GM19238 (cell line): ENCODE data around the gene URI1.

ENCODE experiments used
- DNase-seq: peaks from one replicate; pipeline ENCODE4 v3.0.0; 2011; ENCODE audit warnings: low spot score; ENCODE audit not compliant: insufficient read length

URI1 gene

DNA sequence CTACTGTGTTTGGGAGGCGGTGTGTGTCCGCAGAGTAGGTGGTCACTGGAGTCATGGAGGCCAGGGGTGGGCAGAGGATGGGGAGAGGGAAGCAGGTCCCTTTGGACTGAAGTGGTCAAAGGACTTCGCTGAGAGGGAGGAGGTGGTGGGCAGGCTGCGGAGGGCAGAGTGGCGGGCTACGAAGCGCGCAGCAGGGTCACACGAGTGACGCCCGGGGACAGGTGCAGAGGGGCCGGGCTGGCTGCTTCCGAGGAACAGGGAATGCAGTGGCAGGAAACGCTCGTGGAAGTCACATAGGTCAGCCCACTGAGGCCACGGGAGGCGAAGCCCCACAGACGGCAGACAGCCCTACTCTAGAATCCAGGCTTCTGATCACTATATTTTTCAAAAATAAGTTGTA, 111.5 kb downstream of the URI1 start:
- DNase-seq: no peak

DNA sequence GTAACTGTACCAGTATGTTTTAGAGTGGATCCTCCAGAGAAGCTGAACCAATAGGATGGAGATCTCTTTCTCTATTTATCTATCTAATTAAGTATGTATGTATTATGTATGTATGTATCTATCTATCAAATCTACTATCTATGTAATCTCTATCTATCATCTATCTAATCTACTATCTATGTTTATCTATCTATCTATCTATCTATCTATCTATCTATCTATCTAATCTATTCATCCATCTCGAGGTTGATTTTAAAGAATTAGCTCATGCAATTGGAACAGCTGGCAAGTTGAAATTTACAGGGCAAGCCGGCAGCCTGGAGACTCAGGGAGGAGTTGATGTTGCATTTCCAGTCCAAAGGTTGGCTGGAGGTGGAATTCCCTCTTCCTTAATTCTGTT, 112.2 kb downstream of the URI1 start:
- DNase-seq: no peak

- no peak for DNase-seq
Measured at GRCh38 chr19:30056580-30056979, 114.5 kb downstream of the URI1 start.

- no peak for DNase-seq
Measured at GRCh38 chr19:30059741-30060457, 117.9 kb downstream of the URI1 start.

DNA sequence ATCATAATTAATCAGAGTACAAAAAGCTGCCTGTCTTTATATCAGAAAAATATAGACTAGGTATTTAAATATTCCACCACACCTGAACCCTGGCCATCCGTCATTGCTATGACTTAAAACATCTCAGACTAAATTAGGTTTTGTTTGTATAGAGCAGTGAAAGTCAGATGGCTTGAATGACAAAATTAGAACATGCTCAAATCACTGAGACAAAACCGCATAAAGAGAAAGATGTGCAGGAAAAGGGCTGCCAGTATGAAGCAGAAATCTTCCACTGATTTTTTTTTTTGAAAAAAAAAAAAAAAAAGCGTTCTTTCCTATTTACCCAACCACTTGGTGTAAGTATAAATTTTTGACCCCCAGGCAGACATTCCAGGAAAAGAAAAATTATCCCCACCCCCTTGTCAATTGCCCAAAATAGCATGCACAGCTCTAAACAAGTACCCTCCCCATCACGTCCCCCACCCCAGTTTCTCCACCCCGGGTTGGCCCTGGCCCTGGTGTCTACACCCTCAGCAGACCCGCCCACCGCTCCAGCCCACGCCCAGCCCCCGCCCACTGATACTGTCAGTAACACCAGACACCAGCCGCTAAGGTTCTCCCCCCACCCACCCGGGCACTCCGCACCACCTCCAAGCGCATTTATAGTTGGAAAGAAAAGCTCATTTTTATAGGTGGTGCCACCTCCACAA, 118.6 kb downstream of the URI1 start:
- no peak for DNase-seq

- DNase-seq: no peak
Measured at GRCh38 chr19:30061223-30062064, 119.4 kb downstream of the URI1 start.

GRCh38 chr19:30062065-30062906, 120.2 kb downstream of the URI1 start:
- DNase-seq: no peak

DNA sequence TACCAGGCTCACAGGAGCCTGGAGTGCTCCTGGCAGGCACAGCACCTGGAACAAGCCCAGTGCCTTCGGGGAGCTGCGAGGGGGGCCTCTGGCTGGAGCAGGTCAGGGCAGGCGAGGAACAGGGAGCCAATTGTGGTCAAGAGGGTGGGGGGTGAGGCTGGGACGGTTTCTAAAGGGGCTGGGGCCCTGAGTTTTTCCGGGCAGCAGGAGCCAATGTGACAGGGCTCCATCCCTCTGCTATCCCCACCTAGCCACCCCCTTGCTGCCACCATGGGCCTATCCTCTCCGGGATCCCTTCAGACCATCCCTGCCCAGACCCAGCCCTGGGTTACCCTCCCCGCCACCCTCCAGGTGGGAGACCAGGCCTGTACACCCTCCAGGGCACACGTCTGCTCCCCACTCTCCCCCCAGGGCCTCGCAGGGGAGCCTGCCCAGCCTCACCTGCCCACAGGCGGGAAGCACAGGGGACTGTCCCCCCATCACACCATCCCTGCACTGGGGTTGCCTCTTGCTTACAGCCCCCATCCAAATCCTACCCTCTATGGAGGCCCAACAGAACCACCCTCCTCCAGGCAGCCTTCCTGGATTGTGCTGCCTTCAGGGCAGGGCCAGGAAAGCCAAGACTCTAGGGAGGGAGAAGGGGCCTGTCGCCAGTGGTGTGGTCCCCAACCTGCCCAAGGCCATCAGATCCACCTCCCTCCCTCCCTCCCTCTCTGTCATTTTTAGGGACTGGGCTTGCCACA, 121.0 kb downstream of the URI1 start:
- DNase-seq: no peak

DNA sequence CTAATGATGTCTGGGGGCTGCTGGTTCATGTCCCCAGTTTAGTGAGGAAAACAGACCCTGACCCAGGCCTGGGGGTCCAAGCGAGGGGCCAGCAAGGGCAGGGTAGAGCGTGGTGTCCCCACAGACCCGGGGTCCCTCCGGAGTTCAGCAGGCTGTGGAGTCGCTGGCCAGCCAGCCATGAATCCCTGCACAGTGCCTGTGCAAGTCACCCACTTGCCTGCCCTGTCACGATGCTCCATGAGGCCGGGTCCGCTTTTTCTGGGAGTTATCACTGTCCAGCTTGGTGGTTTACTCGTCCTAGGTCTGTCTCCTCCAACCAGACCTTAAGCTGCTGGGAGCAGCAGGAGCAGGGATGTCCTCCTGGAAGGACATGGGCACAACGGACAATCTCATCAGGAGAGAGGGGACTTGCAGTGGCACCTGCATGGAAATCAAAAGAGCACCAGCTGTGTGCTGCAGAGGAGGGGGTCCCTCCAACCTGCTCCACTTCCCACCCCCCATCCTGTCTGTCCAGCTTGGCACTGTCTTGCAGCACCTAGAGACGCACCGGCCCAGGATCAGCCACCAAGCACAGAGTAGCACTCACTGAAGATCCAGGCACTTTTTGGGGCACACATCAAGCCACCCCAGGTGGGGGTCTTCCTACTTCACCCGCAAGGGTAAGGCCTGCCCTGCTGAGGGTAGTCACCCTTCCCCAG, 121.8 kb downstream of the URI1 start:
- no peak for DNase-seq

DNA sequence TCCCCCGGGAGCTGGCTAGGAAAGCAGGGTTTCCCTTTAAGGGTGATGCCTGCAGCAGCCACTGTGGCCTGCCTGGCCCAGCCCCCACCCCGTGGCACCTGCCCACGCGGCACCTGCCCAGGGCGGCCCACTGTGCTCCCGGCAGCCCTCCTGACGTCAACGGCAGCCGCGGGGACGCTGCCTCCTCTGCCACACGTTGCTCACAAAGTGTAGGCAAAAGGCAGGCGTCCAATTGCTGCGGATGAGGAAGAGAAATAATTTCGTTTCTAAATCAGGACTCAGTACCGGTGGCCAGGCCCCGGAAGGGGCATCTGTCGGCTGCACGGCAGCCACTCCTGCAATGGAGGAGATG, 122.3 kb downstream of the URI1 start:
- DNase-seq: no peak

GRCh38 chr19:30064771-30065494, 122.9 kb downstream of the URI1 start:
- no peak for DNase-seq

- no peak for DNase-seq
Measured at GRCh38 chr19:30065680-30066606, 123.9 kb downstream of the URI1 start.
